Left kidney (tissue), 1 donor: Measurements from ENCODE around the gene ATP6V1G1. TPM values are rescaled to one million over a fixed set of nuclear protein-coding genes. Genes with fewer than 3 reads are reported as not detected.

Experiments used
- polyA plus RNA-seq: library from polyadenylated mRNA; unstranded; fragments of 120-200 nt; gene quantifications from one replicate; pipeline ENCODE4 v1.2.1, GENCODE V29; 2013; ENCODE audit not compliant: insufficient read length

ATP6V1G1 gene
- polyA plus RNA-seq, 1 donor, result 211 TPM

Other genes starting within 250 kb of the ATP6V1G1 start
- 11.3 TPM for gene AKNA, start 199.8 kb upstream of the ATP6V1G1 start, polyA plus RNA-seq
- 12.4 TPM for gene WHRN, start 82.3 kb upstream of the ATP6V1G1 start, polyA plus RNA-seq
- gene TMEM268, start 23.5 kb downstream of the ATP6V1G1 start, polyA plus RNA-seq, result 10.4 TPM
- gene TEX53, start 70.0 kb downstream of the ATP6V1G1 start, polyA plus RNA-seq, result not detected
- gene TEX48, start 94.4 kb downstream of the ATP6V1G1 start, polyA plus RNA-seq, result not detected
- gene TNFSF15, start 218.3 kb downstream of the ATP6V1G1 start, polyA plus RNA-seq, result 7.5 TPM